SH-SY5Y (cell line): ENCODE results near the gene SLC12A2.

Experiments used
- GATA2 ChIP-seq: IDR thresholded peaks from 2 replicates; pipeline ENCODE4 v1.6.1; 2011; ENCODE audit warnings: mild to moderate bottlenecking, low read depth, low read length
- GATA3 ChIP-seq: IDR thresholded peaks from 2 replicates; pipeline ENCODE4 v1.6.1; 2011; ENCODE audit warnings: low read depth, mild to moderate bottlenecking, low read length, moderate library complexity

DNA sequence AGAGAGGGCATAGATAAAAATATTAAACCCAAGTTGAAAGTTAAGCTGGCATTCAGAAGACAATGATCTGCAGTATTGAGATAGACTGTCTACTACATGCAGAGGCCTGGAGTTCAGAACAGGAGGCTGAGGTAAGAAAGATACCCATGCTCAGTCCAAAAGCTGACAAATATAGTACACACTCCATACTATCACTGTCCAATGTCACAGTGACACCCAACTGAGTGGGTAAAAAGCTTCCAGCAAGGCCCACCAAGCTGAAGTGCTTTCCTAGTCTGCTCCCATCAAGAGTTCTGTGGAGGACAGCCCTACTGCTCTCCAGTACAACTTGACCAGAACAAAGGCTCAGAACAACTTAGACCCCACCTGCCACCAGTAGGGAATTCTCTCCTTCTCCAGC lies 124.9 kb downstream of the SLC12A2 start:
- no peak for TF ChIP-seq GATA3
- TF ChIP-seq GATA2: no peak
